HepG2 (cell line): Measurements from ENCODE around the gene TMC8. TPM values are rescaled to one million over a fixed set of nuclear protein-coding genes. Genes with fewer than 3 reads are reported as not detected.

ENCODE experiments used
- ATRX ChIP-seq: sonication (generic); formaldehyde crosslinking; IDR thresholded peaks from 2 replicates; pipeline ENCODE4 v1.4.0; 2020; ENCODE audit warnings: missing genetic modification reagents, borderline replicate concordance
- ELF4 ChIP-seq: sonication (generic); formaldehyde crosslinking; IDR thresholded peaks from 2 replicates; pipeline ENCODE4 v1.5.0; 2020; ENCODE audit warnings: missing genetic modification reagents, mild to moderate bottlenecking, moderate library complexity, borderline replicate concordance
- GPN1 ChIP-seq: sonication (generic); formaldehyde crosslinking; IDR thresholded peaks from 2 replicates; pipeline ENCODE4 v1.5.1; 2020; ENCODE audit warnings: missing genetic modification reagents, borderline replicate concordance
- NKX3-1 ChIP-seq: sonication (generic); formaldehyde crosslinking; IDR thresholded peaks from 2 replicates; pipeline ENCODE4 v1.5.0; 2020; ENCODE audit warnings: missing genetic modification reagents
- PAF1 ChIP-seq: IDR thresholded peaks from 2 replicates; pipeline ENCODE4 v1.6.1; 2016; ENCODE audit warnings: missing genetic modification reagents, missing compliant biosample characterization
- PHB2 ChIP-seq: fragments of 450-650 bp; IDR thresholded peaks from 2 replicates; pipeline ENCODE4 v1.6.1; 2018; ENCODE audit not compliant: partially characterized antibody
- PHF20 ChIP-seq: sonication (generic); formaldehyde crosslinking; IDR thresholded peaks from 2 replicates; pipeline ENCODE4 v1.5.0; 2020; ENCODE audit warnings: mild to moderate bottlenecking, missing genetic modification reagents
- PHF21A ChIP-seq: sonication (generic); formaldehyde crosslinking; IDR thresholded peaks from 2 replicates; pipeline ENCODE4 v1.5.0; 2020; ENCODE audit warnings: mild to moderate bottlenecking, missing genetic modification reagents
- POLR2G ChIP-seq: fragments of 200-400 bp; formaldehyde crosslinking; IDR thresholded peaks from 2 replicates; pipeline ENCODE4 v1.6.1; 2018; ENCODE audit warnings: mild to moderate bottlenecking, low read depth, low read length, moderate library complexity
- ZBTB38 ChIP-seq: sonication (generic); formaldehyde crosslinking; IDR thresholded peaks from 2 replicates; pipeline ENCODE4 v1.5.1; 2020; ENCODE audit warnings: mild to moderate bottlenecking, missing genetic modification reagents
- ZNF17 ChIP-seq: sonication (generic); formaldehyde crosslinking; IDR thresholded peaks from 2 replicates; pipeline ENCODE4 v1.5.0; 2020; ENCODE audit warnings: mild to moderate bottlenecking, missing genetic modification reagents
- ZNF292 ChIP-seq: sonication (generic); formaldehyde crosslinking; IDR thresholded peaks from 2 replicates; pipeline ENCODE4 v1.8.1; 2022; ENCODE audit warnings: mild to moderate bottlenecking, low read depth, missing genetic modification reagents, borderline replicate concordance
- ZNF383 ChIP-seq: sonication (generic); formaldehyde crosslinking; IDR thresholded peaks from 2 replicates; pipeline ENCODE4 v1.4.0; 2020; ENCODE audit warnings: missing genetic modification reagents, mild to moderate bottlenecking, borderline replicate concordance
- ZNF441 ChIP-seq: sonication (generic); formaldehyde crosslinking; IDR thresholded peaks from 2 replicates; pipeline ENCODE4 v1.7.0; 2021; ENCODE audit warnings: missing genetic modification reagents, borderline replicate concordance
- ZNF552 ChIP-seq: sonication (generic); formaldehyde crosslinking; IDR thresholded peaks from 2 replicates; pipeline ENCODE4 v1.9.0; 2022; ENCODE audit warnings: missing genetic modification reagents, mild to moderate bottlenecking, borderline replicate concordance
- ZNF557 ChIP-seq: sonication (generic); formaldehyde crosslinking; IDR thresholded peaks from 2 replicates; pipeline ENCODE4 v1.4.0; 2020; ENCODE audit warnings: missing genetic modification reagents
- ZNF558 ChIP-seq: sonication (generic); formaldehyde crosslinking; IDR thresholded peaks from 2 replicates; pipeline ENCODE4 v1.9.0; 2022; ENCODE audit warnings: mild to moderate bottlenecking, missing genetic modification reagents, borderline replicate concordance
- ZNF891 ChIP-seq: sonication (generic); formaldehyde crosslinking; IDR thresholded peaks from 2 replicates; pipeline ENCODE4 v1.5.0; 2020; ENCODE audit warnings: mild to moderate bottlenecking, missing genetic modification reagents
- polyA plus RNA-seq, 8 experiments: library from polyadenylated mRNA; depleted of rRNA in 3 of 8; stranded (reverse) in 7 of 8; unstranded in 1 of 8; fragments of >200 nt; fragmentation: Illumina TruSeq in 4 of 8; extraction: Trizol in 4 of 8; gene quantifications; 2 replicates each; pipeline versions ENCODE4 v1.2.1 to v1.2.3, GENCODE V29; 2011 to 2016; ENCODE audit warnings: low read depth in 4 of 8, missing spikeins in 1 of 8, mixed read lengths in 1 of 8; ENCODE audit not compliant: insufficient read depth in 1 of 8
- total RNA-seq, 5 experiments: library from RNA; depleted of rRNA; stranded (reverse); fragments of >200 nt; fragmentation: Illumina TruSeq; extraction: Trizol; gene quantifications; 2 replicates each; pipeline ENCODE4 v1.2.3, GENCODE V29; 2016; ENCODE audit warnings: low read depth in 1 of 5
- TF ChIP-seq, protein P1 (sequence below): IDR thresholded peaks from 2 replicates; pipeline ENCODE4 v1.4.0; 2020; ENCODE audit warnings: mild to moderate bottlenecking, missing genetic modification reagents
- TF ChIP-seq, protein P2 (sequence below): sonication (generic); formaldehyde crosslinking; IDR thresholded peaks from 2 replicates; pipeline ENCODE4 v1.4.0; 2020; ENCODE audit warnings: missing genetic modification reagents, borderline replicate concordance
- TF ChIP-seq, protein P3 (sequence below): sonication (generic); formaldehyde crosslinking; IDR thresholded peaks from 2 replicates; pipeline ENCODE4 v1.4.0; 2020; ENCODE audit warnings: mild to moderate bottlenecking, missing genetic modification reagents
- TF ChIP-seq, protein P4 (sequence below): sonication (generic); formaldehyde crosslinking; IDR thresholded peaks from 2 replicates; pipeline ENCODE4 v1.8.1; 2023; ENCODE audit warnings: mild to moderate bottlenecking, missing genetic modification reagents, borderline replicate concordance

Gene TMC8
- total and polyA plus RNA-seq, 2 of the 13 experiments (the other 11 are each of a cell fraction or from before 2014, with no cell fraction given), result 0.53 to 7.8 TPM

DNA sequence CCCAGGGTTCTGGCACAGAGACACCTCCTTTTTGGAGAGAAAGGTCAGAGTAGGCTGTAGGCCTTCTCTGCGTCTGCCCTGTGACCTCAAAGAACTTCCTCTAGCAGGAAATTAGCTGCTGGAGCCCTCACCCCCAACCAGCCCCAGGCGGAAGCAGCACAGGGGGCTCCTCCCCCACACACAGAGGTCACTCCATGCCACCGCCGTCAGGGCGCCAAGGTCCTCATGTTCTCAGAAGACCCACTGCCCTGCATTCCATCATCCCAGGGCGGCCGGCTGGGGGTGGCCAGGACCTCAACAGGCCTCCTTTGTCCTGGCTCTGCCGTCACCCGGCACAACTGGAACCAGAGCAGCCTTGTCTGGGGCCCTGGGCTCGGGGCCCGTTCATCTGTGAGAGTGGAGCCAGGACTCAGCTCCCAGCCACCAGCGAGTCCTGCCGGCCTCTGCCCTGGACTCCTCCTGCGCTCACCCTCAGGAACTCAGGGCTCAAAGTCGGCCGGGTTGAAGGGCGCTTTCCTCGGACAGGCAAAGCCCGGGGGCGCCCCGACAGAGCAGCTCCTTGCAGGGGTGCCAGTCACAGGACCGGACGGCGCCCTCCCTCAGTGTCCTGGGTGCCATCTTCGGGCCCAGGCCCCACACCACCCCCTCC, 3.2 kb upstream of the TMC8 start (continued):
- TF ChIP-seq, protein P1, sequence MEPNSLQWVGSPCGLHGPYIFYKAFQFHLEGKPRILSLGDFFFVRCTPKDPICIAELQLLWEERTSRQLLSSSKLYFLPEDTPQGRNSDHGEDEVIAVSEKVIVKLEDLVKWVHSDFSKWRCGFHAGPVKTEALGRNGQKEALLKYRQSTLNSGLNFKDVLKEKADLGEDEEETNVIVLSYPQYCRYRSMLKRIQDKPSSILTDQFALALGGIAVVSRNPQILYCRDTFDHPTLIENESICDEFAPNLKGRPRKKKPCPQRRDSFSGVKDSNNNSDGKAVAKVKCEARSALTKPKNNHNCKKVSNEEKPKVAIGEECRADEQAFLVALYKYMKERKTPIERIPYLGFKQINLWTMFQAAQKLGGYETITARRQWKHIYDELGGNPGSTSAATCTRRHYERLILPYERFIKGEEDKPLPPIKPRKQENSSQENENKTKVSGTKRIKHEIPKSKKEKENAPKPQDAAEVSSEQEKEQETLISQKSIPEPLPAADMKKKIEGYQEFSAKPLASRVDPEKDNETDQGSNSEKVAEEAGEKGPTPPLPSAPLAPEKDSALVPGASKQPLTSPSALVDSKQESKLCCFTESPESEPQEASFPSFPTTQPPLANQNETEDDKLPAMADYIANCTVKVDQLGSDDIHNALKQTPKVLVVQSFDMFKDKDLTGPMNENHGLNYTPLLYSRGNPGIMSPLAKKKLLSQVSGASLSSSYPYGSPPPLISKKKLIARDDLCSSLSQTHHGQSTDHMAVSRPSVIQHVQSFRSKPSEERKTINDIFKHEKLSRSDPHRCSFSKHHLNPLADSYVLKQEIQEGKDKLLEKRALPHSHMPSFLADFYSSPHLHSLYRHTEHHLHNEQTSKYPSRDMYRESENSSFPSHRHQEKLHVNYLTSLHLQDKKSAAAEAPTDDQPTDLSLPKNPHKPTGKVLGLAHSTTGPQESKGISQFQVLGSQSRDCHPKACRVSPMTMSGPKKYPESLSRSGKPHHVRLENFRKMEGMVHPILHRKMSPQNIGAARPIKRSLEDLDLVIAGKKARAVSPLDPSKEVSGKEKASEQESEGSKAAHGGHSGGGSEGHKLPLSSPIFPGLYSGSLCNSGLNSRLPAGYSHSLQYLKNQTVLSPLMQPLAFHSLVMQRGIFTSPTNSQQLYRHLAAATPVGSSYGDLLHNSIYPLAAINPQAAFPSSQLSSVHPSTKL, result peak; percentile 66
- TF ChIP-seq ZNF552 (no peak; the same call in 1 of the 2 replicates), PAF1 (CRISPR knock-in tag) (no peak), GPN1 (CRISPR knock-in tag) (no peak), POLR2G (peak; percentile 78), ATRX (CRISPR knock-in tag) (no peak), ELF4 (CRISPR knock-in tag) (peak; percentile 61; the same call in 1 of the 2 replicates), NKX3-1 (no peak), ZNF383 (CRISPR knock-in tag) (no peak), ZBTB38 (CRISPR knock-in tag) (peak; percentile 33; the same call in 1 of the 2 replicates), ZNF441 (peak; percentile 59; the same call in 1 of the 2 replicates), ZNF557 (CRISPR knock-in tag) (no peak; the same call in 1 of the 2 replicates), PHF21A (peak; percentile 81), PHB2 (no peak), ZNF292 (CRISPR knock-in tag) (peak; percentile 61; the same call in 1 of the 2 replicates), ZNF891 (CRISPR knock-in tag) (peak; percentile 68; the same call in 1 of the 2 replicates), ZNF17 (CRISPR knock-in tag) (no peak), ZNF558 (CRISPR knock-in tag) (no peak; the same call in 1 of the 2 replicates), PHF20 (CRISPR knock-in tag) (peak; percentile 67; the same call in 1 of the 2 replicates)
- TF ChIP-seq, protein P2, sequence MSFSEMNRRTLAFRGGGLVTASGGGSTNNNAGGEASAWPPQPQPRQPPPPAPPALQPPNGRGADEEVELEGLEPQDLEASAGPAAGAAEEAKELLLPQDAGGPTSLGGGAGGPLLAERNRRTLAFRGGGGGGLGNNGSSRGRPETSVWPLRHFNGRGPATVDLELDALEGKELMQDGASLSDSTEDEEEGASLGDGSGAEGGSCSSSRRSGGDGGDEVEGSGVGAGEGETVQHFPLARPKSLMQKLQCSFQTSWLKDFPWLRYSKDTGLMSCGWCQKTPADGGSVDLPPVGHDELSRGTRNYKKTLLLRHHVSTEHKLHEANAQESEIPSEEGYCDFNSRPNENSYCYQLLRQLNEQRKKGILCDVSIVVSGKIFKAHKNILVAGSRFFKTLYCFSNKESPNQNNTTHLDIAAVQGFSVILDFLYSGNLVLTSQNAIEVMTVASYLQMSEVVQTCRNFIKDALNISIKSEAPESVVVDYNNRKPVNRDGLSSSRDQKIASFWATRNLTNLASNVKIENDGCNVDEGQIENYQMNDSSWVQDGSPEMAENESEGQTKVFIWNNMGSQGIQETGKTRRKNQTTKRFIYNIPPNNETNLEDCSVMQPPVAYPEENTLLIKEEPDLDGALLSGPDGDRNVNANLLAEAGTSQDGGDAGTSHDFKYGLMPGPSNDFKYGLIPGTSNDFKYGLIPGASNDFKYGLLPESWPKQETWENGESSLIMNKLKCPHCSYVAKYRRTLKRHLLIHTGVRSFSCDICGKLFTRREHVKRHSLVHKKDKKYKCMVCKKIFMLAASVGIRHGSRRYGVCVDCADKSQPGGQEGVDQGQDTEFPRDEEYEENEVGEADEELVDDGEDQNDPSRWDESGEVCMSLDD (CRISPR knock-in tag), result no peak
- TF ChIP-seq, protein P3, sequence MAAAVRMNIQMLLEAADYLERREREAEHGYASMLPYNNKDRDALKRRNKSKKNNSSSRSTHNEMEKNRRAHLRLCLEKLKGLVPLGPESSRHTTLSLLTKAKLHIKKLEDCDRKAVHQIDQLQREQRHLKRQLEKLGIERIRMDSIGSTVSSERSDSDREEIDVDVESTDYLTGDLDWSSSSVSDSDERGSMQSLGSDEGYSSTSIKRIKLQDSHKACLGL (CRISPR knock-in tag), result peak; percentile 48; the same call in 1 of the 2 replicates
- TF ChIP-seq, protein P4, sequence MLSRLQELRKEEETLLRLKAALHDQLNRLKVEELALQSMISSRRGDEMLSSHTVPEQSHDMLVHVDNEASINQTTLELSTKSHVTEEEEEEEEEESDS, result peak; percentile 85; the same call in 1 of the 2 replicates
